ENCODE data around the gene IRX4. TPM values are rescaled to one million over a fixed set of nuclear protein-coding genes. Genes with fewer than 3 reads are reported as not detected.

Gene IRX4
- total RNA-seq = 0.23 TPM

GRCh38 chr5:1882337-1883119 lies at the start of gene IRX4:
Gene IRX4, minus strand, starts transcription at chr5:1882925. Its CDS starts 278 bp downstream, at chr5:1882647.

Other genes starting within 250 kb of the IRX4 start
- 24.2 TPM for gene MRPL36, start 83.1 kb downstream of the IRX4 start, total RNA-seq
- 26.5 TPM for gene NDUFS6, start 81.5 kb downstream of the IRX4 start, total RNA-seq